ENCODE measurements around the gene TMEM9B. TPM values are rescaled to one million over a fixed set of nuclear protein-coding genes. Genes with fewer than 3 reads are reported as not detected.
A peak's percentile ranks its signal among the peaks of the same experiment; 100 is the strongest.

TMEM9B gene
- total RNA-seq, 1 donor from 2014 or later, result 30.3 TPM

GRCh38 chr11:9003573-9004182 lies 39.4 kb upstream of the TMEM9B start, which contains the start of gene NRIP3:
Gene NRIP3 (minus strand): TSS chr11:9004001. CDS start chr11:9003935, 66 bp downstream.
- no peak for DNase-seq (ENCODE audit: low read depth)
- TF ChIP-seq CTCF (conservative IDR thresholded peaks at IDR 0.05; ENCODE audit: low read depth, low read length), result no peak
- H3K4me3 ChIP-seq (ENCODE audit: low read depth, low read length), result peak within 1 kb of the TSS; percentile 49

- no peak for TF ChIP-seq CTCF (conservative IDR thresholded peaks at IDR 0.05; ENCODE audit: low read depth, low read length)
- peak overlapping the region; percentile 49 for H3K4me3 ChIP-seq (ENCODE audit: low read depth, low read length)
- no peak for DNase-seq (ENCODE audit: low read depth)
Observed at GRCh38 chr11:9002920-9003572, 38.8 kb upstream of the TMEM9B start.

GRCh38 chr11:9001736-9002135 lies 37.5 kb upstream of the TMEM9B start:
- DNase-seq (ENCODE audit: low read depth), result no peak
- no peak for TF ChIP-seq CTCF (conservative IDR thresholded peaks at IDR 0.05; ENCODE audit: low read depth, low read length)
- H3K4me3 ChIP-seq (ENCODE audit: low read depth, low read length), result no peak overlapping the region

GRCh38 chr11:8998017-8998416 lies 33.8 kb upstream of the TMEM9B start:
- no peak overlapping the region for H3K4me3 ChIP-seq (ENCODE audit: low read depth, low read length)
- no peak for DNase-seq (ENCODE audit: low read depth)
- no peak for TF ChIP-seq CTCF (conservative IDR thresholded peaks at IDR 0.05; ENCODE audit: low read depth, low read length)

GRCh38 chr11:8997451-8997850 lies 33.2 kb upstream of the TMEM9B start:
- no peak for DNase-seq (ENCODE audit: low read depth)
- TF ChIP-seq CTCF (conservative IDR thresholded peaks at IDR 0.05; ENCODE audit: low read depth, low read length), result no peak
- H3K4me3 ChIP-seq (ENCODE audit: low read depth, low read length), result no peak overlapping the region

- TF ChIP-seq CTCF (conservative IDR thresholded peaks at IDR 0.05; ENCODE audit: low read depth, low read length), result no peak
- H3K4me3 ChIP-seq (ENCODE audit: low read depth, low read length), result no peak overlapping the region
- DNase-seq (ENCODE audit: low read depth), result no peak
Observed at GRCh38 chr11:8989453-8989852, 25.2 kb upstream of the TMEM9B start.

Measured in epithelial cell of proximal tubule (primary cell).